OCI-LY7 (cell line): ENCODE measurements around the gene SMARCAL1. TPM values are rescaled to one million over a fixed set of nuclear protein-coding genes. Genes with fewer than 3 reads are reported as not detected.

Experiments used
- BruUV-seq: library from RNA; stranded (reverse); fragments of 400-500 nt; replicated peaks from 2 replicates; lab custom pipeline; 2021; lab: Mats Ljungman, UMichigan
- CTCF ChIA-PET: fragments of 300-600 bp; sonication (Branson Sonifier 250); formaldehyde crosslinking; loops from one replicate; lab custom pipeline; 2022; ENCODE audit warnings: antibody characterized with exemption; ENCODE audit not compliant: unreplicated experiment; lab: Charles Lee
- POLR2A ChIA-PET: fragments of 300-600 bp; sonication (Branson Sonifier 250); formaldehyde crosslinking; loops from one replicate; lab custom pipeline; 2022; ENCODE audit warnings: antibody characterized with exemption; lab: Charles Lee
- DNase-seq: peaks from one replicate; pipeline ENCODE4 v3.0.0-alpha.2; 2015; ENCODE audit warnings: low spot score
- H2AFZ ChIP-seq: fragments of 200-600 bp; sonication (generic), shearing (Covaris generic); 2 replicates; pipeline ENCODE4 v1.6.1; 2014; ENCODE audit warnings: mild to moderate bottlenecking, antibody characterized with exemption, low read length, moderate library complexity
- H3K27ac ChIP-seq: fragments of 200-600 bp; sonication (generic); 2 replicates; pipeline ENCODE4 v1.5.1; 2014; ENCODE audit warnings: mixed run types, low read depth, mild to moderate bottlenecking, moderate library complexity, low read length, inconsistent platforms; ENCODE audit not compliant: poor library complexity, severe bottlenecking
- H3K36me3 ChIP-seq: fragments of 200-600 bp; sonication (generic); 2 replicates; pipeline ENCODE4 v1.6.1; 2014; ENCODE audit warnings: mild to moderate bottlenecking, antibody characterized with exemption, low read length, moderate library complexity, mixed read lengths; ENCODE audit not compliant: insufficient read depth
- H3K4me1 ChIP-seq: fragments of 200-600 bp; sonication (generic); 2 replicates; pipeline ENCODE4 v1.5.1; 2014; ENCODE audit warnings: mild to moderate bottlenecking, low read length; ENCODE audit not compliant: insufficient read depth, poor library complexity, severe bottlenecking
- H3K4me2 ChIP-seq: fragments of 200-600 bp; sonication (generic); 2 replicates; pipeline ENCODE4 v1.6.1; 2014; ENCODE audit warnings: mild to moderate bottlenecking, low read length
- H3K4me3 ChIP-seq: fragments of 200-600 bp; sonication (generic); 2 replicates; pipeline ENCODE4 v1.5.1; 2014; ENCODE audit warnings: mild to moderate bottlenecking, low read depth, low read length; ENCODE audit not compliant: poor library complexity, severe bottlenecking
- H3K79me2 ChIP-seq: fragments of 200-600 bp; sonication (generic); 2 replicates; pipeline ENCODE4 v1.6.1; 2016; ENCODE audit warnings: low read depth, mild to moderate bottlenecking, low read length, moderate library complexity, mixed read lengths; ENCODE audit not compliant: insufficient read depth
- H3K9me2 ChIP-seq: fragments of 200-600 bp; sonication (generic); 2 replicates; pipeline ENCODE4 v1.6.1; 2016; ENCODE audit warnings: mild to moderate bottlenecking, low read length, mixed read lengths; ENCODE audit not compliant: insufficient read depth
- H3K9me3 ChIP-seq: fragments of 200-600 bp; sonication (generic); 2 replicates; pipeline ENCODE4 v1.6.1; 2014; ENCODE audit warnings: mild to moderate bottlenecking, mixed run types, low read length, mixed read lengths
- H4K20me1 ChIP-seq: fragments of 200-600 bp; sonication (generic); 2 replicates; pipeline ENCODE4 v1.6.1; 2014; ENCODE audit warnings: mild to moderate bottlenecking, antibody characterized with exemption, low read length, moderate library complexity, mixed read lengths; ENCODE audit not compliant: insufficient read depth
- CTCF ChIP-seq: fragments of 200-600 bp; sonication (generic); conservative IDR thresholded peaks from 2 replicates; pipeline ENCODE4 v1.5.1; 2014; ENCODE audit warnings: mild to moderate bottlenecking, antibody characterized with exemption, low read length, moderate library complexity, mixed read lengths
- EZH2phosphoT487 ChIP-seq: fragments of 200-600 bp; sonication (generic); IDR thresholded peaks from 2 replicates; pipeline ENCODE4 v1.6.1; 2018; ENCODE audit warnings: low read depth, borderline replicate concordance, mild to moderate bottlenecking, mixed run types, antibody characterized with exemption, low read length, moderate library complexity, mixed read lengths
- intact Hi-C: fragments of 100-400 bp; cut with micrococcal nuclease; formaldehyde crosslinking; loops from one replicate; pipeline ENCODE4 v1.10.0; 2022; ENCODE audit not compliant: unreplicated experiment
- total RNA-seq, 2 experiments: library from RNA; depleted of rRNA in 1 of 2; stranded (reverse); fragments of >200 nt in 1 of 2; shearing (Covaris generic) in 1 of 2; gene quantifications; 2 replicates each; pipeline ENCODE4 v1.2.3, GENCODE V29; 2014 to 2022

SMARCAL1 gene
- total RNA-seq, 2 experiments from 2014 or later, result 12.2 to 26.1 TPM

DNA sequence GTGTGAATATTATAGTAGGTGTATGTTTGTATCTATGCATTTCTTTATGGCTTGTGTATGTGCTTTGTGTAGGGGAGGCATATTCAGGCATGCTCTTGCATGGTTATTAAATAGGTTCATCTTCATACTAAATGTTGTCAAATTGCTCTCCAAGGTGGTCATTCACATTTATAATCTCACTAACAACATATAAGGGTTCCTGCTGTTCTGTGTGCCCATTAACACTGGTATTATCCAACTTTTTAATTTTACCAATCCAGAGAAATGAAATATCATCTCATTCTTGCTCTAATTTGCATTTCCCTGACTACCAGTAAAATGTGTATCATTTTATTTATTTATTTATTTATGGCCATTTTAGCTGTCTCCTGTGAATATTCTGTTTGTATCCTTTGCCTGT is 57.4 kb downstream of the SMARCAL1 start:
- intact Hi-C loops, result no loop called here
- H3K9me2 ChIP-seq, result no peaks in the 10 kb centered on the region
- POLR2A ChIA-PET, result interaction anchor here (0.7 kb wide), 2 partner anchors 40 to 52 kb away, joined by 3 to 5 read pairs; no protein-coding TSS in a partner anchor
- H3K4me2 ChIP-seq, result no peak overlapping the region
- no TSS peak for BruUV-seq
- no peaks in the 10 kb centered on the region for H3K79me2 ChIP-seq
- CTCF ChIA-PET, result no interaction called here
- DNase-seq, result no peak
- H3K36me3 ChIP-seq, result peaks cover 12% of the 10 kb centered on the region; the same call in 1 of the 2 replicates
- no peak overlapping the region for H2AFZ ChIP-seq
- H3K4me1 ChIP-seq, result no peaks in the 10 kb centered on the region
- TF ChIP-seq CTCF (no peak), EZH2phosphoT487 (no peak)
- no peaks in the 10 kb centered on the region for H4K20me1 ChIP-seq
- no peaks in the 10 kb centered on the region for H3K9me3 ChIP-seq
- H3K4me3 ChIP-seq, result no peak overlapping the region
- H3K27ac ChIP-seq, result no peak overlapping the region

DNA sequence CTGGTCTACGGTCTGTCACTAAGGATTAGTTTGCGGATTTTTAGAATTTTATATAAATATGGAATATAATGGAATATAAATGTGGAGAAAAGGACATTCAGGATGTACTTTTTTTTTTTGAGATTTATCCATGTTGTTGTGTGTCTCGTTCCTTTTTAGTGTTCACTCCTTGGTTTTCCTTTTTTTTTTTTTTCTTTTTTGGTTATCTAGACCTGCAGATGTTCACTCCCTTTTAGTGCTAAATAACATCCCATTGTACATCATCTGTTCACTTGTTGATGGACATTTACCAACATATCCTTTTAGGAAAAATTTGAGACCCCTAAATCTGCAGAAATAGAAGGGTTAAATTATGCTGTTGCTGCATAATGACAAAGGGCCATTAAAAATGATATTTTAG is 60.9 kb downstream of the SMARCAL1 start:
- POLR2A ChIA-PET, result no interaction called here
- BruUV-seq, result no TSS peak
- Histone ChIP-seq H3K27ac (no peak overlapping the region), H3K36me3 (peaks cover 20% of the 10 kb centered on the region), H3K79me2 (no peaks in the 10 kb centered on the region), H3K4me2 (no peak overlapping the region), H3K4me1 (no peaks in the 10 kb centered on the region), H2AFZ (no peak overlapping the region), H3K9me2 (no peaks in the 10 kb centered on the region), H3K9me3 (no peaks in the 10 kb centered on the region), H4K20me1 (no peaks in the 10 kb centered on the region), H3K4me3 (no peak overlapping the region)
- no peak for TF ChIP-seq CTCF
- TF ChIP-seq EZH2phosphoT487, result no peak
- DNase-seq, result no peak
- intact Hi-C loops, result no loop called here
- CTCF ChIA-PET, result no interaction called here

DNA sequence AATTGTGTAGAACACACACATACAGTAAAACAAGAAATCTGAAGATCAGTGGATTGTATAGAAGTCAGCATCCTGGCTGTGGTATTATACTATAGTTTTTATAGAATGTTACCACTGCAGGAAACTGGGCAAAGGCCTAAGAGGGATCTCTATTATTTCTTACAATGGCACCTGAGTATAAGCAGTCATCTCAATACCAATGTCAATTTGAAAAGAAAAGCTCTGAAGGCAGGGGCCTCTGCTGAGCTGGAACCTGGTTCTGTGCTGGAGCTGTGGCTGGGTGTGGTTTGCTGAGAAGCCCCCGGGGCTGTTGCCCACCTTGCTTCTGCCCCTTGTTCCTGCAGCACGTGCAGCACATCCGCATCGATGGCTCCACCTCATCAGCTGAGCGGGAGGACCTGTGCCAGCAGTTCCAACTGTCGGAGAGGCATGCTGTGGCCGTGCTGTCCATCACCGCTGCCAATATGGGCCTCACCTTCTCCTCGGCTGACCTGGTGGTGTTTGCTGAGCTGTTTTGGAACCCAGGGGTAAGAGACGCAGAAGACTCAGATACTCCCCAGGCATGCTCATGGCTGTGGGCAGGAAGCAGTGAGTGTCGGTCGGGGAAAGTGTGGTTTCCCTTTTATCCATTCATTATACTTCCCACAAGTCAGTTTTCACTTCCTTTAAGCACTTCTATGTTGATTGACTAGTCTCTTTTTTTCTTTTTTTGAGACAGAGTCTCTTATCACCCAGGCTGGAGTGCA is 62.8 kb downstream of the SMARCAL1 start:
- Histone ChIP-seq H4K20me1 (no peaks in the 10 kb centered on the region), H3K9me2 (no peaks in the 10 kb centered on the region), H2AFZ (no peak overlapping the region), H3K4me3 (no peak overlapping the region), H3K4me1 (no peaks in the 10 kb centered on the region), H3K36me3 (peaks cover 20% of the 10 kb centered on the region), H3K9me3 (no peaks in the 10 kb centered on the region), H3K27ac (no peak overlapping the region), H3K79me2 (no peaks in the 10 kb centered on the region), H3K4me2 (no peak overlapping the region)
- BruUV-seq, result no TSS peak
- no peak for DNase-seq
- CTCF ChIA-PET, result no interaction called here
- TF ChIP-seq EZH2phosphoT487, result no peak
- TF ChIP-seq CTCF, result no peak
- POLR2A ChIA-PET, result no interaction called here
- intact Hi-C loops, result no loop called here
